ENCODE measurements around the gene SERPINB8.

Gene SERPINB8

DNA sequence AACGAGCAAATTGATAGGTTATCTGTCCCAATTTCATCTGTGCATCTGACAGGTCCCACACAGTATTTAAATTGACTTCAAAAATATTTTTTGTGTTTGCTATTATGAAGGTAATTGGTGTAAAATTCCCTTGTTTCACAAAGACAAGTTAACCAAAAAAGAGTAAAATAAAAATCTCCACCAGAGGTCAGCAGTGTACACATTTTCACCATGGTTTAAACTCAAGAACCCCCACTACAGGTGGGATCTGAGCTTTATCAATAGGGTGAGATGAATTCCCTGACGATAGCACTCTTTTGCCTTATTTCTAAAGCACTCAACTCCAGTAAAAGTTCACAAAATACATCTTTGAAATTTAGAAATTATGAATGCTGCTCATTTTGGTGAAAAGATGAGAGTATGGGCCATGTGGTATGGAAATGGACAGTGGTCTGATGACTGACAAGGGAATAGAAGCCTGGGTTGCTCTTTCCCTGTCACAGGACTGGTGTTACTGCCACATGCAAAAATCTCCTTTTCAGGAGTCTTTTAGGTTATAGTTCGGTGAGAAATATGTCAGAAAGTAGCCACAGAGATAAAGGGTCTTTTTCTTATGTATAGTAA lies 68.0 kb downstream of the SERPINB8 start:
- no peaks in the 10 kb centered on the region for H3K27me3 ChIP-seq (ENCODE audit: control insufficient read depth, low read length)
- TF ChIP-seq CTCF (IDR thresholded peaks at IDR 0.05; ENCODE audit: low read depth, low read length, poor library complexity, severe bottlenecking) (peak; percentile 65), EZH2phosphoT487 (IDR thresholded peaks at IDR 0.05; ENCODE audit: borderline replicate concordance, low read length) (no peak)

More for the DNA sequence above, 68.0 kb downstream of the SERPINB8 start:
- Histone ChIP-seq H3K9me3 (ENCODE audit: control insufficient read depth, insufficient read depth, low read length) (no peaks in the 10 kb centered on the region), H3K36me3 (ENCODE audit: control insufficient read depth, low read length) (no peaks in the 10 kb centered on the region), H4K20me1 (ENCODE audit: control insufficient read depth, insufficient read depth, low read depth, low read length) (no peaks in the 10 kb centered on the region), H3K79me2 (ENCODE audit: control insufficient read depth, low read length) (no peaks in the 10 kb centered on the region), H3K27ac (ENCODE audit: low read depth, low read length) (no peak overlapping the region), H3F3A (ENCODE audit: control insufficient read depth, insufficient read depth) (no peaks in the 10 kb centered on the region), H3K4me3 (ENCODE audit: low read length) (no peak overlapping the region), H3K4me2 (ENCODE audit: low read length) (no peak overlapping the region), H3K4me1 (ENCODE audit: control insufficient read depth, low read length) (no peaks in the 10 kb centered on the region), H3K9me2 (replicated peaks; ENCODE audit: control insufficient read depth, low read length) (no peaks in the 10 kb centered on the region)

Data from DOHH2 (cell line).